NCI-H2081 (cell line): ENCODE measurements around the gene RNF111.
"Not testable (repeated sequence)": the region's sequence is repeated elsewhere in the genome, so short reads cannot be mapped to it uniquely, and the experiment has no call there.

Source experiments
- DNase-seq, 2 experiments: peaks; one replicate each; lab custom pipeline; 2025; lab: John Stamatoyannopoulos, UW

Gene RNF111

DNA sequence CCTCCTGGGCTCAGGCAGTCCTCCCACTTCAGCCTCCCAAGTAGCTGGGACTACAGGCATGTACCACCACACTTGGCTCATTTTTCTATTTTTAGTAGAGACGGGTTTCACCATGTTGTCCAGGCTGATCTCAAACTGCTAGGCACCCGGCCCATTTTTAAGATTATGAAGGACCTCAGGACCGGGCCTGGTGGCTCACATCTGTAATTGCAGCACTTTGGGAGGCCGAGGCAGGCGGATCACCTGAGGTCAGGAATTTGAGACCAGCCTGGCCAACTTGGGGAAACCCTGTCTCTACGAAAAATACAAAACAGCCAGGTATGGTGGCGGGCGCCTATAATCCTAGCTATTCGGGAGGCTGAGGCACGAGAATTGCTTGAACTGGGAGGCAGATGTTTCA lies 12.8 kb downstream of the RNF111 start:
- not testable (repeated sequence) for DNase-seq

DNA sequence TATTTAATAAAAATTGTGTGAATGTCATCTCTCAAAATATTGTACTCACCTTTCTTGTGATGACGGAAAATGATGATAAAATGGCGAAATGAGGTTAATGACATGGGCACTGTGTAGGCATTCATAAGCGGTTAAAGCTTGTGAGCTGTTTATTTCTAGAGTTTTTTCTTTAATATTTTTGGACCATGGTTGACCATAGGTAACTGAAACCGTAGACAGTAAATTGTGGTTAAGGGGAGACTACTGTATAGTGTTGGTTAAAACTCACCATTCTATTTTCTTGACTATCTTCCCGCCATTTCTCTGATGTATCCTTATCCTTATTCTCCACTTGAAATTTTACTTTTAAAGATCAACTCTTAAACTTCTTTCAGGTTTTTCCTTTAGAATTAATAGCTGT lies 14.5 kb downstream of the RNF111 start:
- no peak for DNase-seq

DNA sequence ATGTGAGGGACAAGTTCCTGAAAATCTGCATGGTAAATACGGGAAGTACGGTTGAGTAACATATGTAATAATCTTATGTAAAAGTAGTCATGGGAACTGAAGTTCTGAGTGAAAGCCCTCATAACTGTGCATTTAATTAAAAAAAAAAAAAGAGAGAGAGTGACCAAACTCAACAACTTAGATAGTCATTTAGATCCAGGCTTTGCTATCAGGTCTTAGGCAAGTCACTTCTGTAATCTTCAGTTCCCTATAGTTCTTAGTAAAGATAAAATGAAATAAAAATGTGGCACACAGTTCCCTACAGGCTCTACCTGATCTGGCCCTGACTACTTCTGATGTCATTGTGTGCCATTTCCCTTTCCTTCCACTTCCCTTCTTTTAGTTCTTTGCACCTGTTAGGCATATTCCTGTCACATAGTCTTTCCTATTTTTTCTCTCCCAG lies 15.0 kb downstream of the RNF111 start:
- DNase-seq: no peak

DNA sequence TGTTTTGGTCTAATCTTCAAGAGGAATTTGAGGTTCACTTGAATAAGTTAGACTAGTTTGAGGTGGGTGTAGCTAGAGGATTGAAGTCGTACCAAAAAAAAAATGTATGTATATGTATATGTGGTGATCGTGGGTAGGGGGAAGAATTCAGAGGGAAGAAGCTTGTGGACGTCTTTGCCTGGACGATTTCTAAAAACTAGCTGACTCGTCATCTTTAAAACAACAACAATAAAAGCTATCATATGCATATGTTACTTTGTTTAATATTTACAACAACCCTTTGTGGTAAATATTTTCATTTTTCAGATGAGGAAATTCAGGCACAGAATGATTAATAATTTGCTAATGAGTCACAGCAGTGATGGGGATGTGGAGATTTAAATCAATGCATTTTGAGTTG lies 18.1 kb downstream of the RNF111 start:
- no peak for DNase-seq

DNA sequence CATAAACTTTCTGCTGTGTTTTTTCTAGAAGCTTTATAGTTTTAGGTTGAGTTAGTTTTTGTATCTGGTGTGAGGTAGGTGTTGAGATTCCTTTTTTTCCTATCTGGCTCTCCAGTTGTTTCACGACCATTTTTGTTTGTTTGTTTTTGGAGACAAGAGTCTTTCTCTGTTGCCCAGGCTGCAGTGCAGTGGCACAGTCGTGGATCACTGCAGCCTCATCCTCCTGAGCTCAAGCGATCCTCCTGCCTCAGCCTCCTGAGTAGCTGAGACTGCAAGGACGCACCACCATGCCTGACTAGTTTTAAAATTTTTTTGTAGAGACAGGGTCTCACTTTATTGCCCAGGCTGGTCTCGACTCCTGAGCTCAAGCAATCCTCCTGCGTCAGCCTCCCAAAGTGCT lies 20.6 kb downstream of the RNF111 start:
- no peak for DNase-seq

DNA sequence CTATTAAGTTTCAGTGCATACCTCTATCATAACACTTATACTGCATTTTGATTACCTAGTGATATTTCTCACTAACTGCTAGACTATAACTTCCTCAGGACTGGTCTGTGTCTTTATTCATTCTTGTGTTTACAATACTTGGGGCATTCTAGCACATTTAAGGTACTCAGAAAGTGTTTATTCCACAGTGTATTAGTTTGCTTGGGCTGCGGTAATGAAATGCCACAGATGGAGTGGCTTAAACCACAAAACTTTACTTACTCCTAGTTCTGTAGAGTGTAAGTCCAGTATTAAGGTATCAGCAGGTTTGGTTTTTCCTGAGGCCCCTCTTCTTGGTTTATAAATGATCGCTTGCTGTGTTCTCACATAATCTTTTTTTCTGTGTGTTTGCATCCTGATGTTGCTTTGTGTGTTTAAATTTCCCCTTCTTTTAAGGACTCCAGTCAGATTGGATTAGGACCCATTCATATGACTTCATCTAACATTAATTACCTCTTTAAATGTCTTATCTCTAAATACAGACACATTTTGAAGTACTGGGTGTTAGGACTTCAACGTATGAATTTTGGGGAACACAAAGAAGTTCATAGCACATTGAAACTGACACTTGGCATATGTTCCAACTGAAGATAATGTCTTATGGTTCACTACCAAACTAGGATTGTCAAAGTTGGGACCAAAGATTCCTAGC lies 23.9 kb downstream of the RNF111 start:
- DNase-seq: no peak

DNA sequence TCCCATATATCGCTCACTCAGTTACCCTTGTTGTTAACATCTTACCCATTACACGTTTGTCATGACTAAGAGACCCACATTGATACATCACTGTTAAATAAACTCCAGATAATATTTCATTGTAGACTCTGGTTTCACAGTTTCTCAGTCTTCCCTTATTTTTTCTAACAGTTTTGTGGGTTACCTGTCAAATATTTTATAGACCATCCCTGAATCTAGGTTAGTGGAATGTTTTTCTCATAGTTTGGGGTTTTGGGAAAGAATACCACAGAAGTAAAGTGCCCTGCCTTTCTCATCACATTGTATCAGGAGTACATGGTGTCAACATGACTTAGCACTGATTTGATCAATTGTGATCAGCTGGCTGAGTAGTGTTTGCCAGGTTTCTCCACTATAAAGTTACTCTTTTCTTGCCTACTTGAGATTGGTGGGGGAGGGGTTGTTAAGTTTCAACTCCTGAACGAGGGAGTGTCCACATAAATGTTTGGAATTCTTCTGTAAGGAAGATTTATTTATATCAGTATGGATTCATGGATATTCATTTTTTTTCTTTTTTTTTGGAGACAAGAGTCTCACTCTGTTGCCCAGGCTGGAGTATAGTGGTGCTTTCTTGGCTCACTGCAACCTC lies 25.9 kb downstream of the RNF111 start:
- DNase-seq: no peak

DNA sequence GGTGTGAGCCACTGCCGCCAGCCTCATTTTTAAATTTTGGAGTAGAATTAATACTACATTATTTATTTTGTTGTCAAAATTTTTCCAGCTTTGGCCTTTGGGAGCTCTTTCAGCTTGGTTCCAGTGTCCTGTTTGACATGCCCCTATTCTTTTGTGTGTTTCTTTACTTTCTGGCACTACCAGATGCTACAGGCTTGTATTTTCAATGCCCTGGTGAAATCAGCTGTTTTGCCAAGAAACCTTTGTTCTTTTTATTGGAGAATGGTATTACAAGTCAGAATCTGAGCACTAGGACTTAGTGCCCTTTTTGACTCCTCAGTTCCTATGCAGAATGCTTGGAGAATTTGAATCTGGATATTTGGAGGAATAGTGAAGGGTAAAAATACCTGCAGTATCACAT lies 26.6 kb downstream of the RNF111 start:
- no peak for DNase-seq

DNA sequence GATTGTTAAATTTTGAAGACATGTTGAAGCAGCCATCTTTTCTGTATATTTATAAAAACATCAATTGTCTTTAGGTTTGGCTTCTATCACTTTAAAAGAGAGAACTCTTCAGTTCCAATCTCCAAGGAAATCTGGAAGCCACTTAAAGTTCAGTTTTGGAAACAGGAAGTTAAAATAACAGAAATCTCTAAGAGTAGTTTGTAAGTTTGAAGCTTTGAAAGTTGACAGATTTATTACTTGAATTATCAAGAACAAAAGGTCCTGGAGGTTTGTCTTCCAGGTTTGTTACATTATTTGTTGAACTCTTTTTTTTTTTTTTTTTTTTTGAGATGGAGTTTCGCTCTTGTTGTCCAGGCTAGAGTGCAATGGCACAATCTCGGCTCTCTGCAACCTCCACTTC lies 30.0 kb downstream of the RNF111 start:
- DNase-seq: no peak

DNA sequence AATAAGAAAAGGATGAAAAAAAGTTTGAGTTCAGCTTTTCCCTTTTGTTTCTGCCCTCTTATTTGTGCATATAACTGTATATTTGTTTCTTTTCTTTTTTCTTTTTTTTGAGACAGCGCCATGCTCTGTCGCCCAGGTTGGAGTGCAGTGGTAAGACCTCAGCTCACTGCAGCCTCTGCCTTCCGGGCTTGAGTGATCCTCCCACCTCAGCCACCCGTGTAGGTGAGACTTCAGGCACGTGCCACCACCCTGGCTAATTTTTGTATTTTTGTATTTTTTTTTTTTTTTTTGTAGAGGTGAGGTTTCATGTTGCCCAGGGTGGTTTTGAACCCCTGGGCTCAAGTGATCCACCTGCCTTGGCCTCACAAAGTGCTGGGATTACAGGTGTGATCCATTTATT lies 31.4 kb downstream of the RNF111 start:
- DNase-seq: no peak

DNA sequence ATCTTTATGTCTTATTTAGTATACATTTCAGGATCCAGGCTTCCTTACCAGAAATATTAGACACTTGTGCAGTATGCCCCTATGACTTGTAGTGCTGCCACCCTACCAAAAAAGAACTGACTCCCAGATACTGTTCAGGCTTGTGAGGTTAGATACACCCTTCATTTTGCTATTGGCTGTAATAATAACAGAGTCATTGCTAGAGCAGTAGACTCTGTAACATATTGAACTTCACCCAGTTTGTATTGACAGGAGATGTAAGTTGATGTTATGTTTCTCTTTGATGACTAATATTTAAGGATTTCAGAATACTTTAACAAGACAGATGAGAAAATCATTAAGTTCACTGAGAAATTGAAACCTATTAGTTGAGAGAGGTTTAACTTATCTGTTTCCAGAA lies 32.9 kb downstream of the RNF111 start:
- no peak for DNase-seq

DNA sequence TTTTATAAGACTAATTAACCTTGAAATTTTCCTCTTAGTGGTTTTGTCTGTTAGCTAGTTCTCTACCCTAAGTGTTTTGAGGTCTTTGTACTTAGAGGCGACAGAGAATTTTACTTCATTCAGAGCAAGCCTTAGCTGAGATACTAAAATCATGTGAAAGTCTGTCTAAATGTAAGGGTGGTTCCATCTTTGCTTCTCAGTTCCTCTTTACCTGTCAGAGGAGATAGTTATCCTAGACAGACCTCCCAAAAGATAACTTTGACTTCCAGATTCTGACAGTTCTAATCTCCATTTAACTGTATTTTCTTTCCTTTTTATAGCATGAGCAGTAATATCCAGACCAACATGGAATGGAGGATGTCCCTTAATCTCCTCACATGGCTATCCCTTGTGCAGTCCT lies 34.7 kb downstream of the RNF111 start:
- DNase-seq: no peak

DNA sequence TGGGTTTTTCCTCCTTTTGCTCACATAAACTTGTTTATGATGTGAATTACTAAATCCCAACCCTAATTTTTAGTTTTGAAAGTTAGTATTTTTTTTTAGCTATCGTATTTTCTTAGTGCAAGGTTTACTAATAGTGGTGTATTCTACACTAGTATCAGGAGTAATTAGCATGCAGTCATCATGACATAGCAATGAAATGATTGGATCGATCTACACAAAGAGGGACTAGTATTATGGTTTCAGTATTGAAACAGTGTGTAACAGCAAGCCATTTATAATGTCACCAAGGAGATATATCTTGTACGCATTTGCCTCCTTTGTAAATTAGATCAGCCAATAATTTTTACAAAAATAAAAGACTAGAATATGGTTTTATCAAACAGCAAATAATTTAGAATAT lies 38.7 kb downstream of the RNF111 start:
- no peak for DNase-seq

DNA sequence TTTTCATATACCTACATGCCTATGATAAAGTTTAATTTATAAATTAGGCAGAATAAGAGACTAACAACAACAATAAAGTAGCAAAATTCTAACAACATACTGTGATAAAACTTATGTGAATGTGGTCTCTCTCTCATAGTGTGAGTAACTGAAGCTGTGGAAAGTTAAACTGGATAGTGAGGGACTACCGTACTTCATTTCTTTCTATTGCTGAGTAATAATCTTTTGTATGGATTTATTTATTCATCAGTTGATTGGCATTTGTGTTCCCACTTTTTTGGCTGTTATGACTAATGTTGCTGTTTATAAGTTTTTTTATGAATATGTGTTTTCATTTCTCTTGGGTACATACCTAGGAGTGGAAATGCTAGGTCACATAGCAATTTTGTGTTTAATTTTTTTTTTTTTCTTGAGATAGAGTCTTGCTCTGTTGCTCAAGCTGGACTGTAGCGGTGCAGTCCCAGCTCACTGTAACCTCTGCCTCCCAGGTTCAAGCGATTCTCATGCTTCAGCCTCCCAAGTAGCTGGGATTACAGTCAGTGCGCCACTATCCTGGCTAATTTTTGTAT lies 41.0 kb downstream of the RNF111 start:
- DNase-seq: no peak

DNA sequence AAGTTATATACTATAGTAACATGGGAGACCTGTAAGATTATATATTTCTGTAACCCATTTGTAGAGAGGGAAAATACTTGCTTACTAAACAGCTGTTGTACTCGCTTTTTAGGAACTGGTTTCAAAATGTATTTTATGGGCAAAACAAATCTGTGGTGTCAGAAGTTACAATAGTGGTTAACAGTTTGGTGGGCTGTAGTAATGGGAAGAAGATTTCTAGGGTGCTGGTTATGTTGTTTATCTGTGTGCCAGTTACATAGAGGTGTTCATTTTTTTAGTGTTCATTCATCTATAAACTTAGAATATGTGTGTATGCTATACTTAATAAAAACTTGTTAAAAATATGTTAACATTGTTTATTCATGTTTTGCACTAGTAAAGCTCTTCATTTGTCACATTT lies 42.1 kb downstream of the RNF111 start:
- no peak for DNase-seq

DNA sequence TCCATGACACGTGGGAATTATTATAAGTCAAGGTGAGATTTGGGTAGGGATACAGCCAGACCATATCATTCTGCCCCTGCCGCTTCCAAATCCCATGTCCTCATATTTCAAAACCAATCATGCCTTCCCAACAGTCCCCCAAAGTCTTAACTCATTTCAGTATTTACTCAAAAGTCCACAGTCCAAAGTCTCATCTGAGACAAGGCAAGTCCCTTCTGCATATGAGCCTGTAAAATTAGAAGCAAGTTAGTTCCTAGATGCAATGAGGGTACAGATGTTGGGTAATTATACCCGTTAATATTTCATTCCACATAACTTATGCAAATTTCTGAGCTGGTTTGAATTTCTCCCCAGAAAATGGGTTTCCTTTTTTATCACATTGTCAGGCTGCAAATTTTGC lies 47.7 kb downstream of the RNF111 start:
- DNase-seq: no peak

DNA sequence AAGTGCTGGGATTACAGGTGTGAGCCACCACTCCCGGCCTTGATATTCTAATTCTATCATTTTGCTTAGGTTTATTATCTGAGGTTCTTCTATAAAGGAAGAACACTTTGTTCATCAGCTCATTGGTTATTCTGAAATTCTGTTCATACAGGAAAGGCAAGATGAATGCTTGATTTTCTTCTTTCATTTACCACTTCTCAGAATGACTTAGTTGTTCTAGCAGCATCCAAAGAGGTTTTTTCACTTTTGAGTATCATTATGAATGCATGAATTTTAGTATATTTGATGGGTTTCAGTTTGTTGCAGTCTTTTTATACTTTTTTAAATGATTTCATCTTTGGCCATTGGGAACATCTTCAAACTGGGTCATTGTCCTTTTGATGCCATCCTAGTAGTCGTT lies 51.8 kb downstream of the RNF111 start:
- no peak for DNase-seq

DNA sequence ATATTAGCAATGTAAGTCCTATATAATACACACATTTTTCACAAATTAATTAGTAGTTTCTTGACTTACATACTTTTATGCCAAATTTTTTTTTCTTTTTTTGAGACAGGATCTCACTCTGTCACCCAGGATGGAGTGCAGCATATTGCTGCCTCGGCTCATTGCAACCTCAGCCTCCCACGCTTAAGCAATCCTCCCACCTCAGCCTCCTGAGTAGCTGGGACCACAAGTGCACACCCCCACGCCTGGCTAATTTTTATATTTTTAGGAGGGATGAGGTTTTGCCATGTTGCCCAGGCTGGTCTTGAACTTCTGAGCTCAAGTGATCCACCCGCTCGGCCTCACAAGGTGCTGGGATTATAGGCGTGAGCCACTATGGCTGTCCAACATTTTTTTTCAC lies 54.6 kb downstream of the RNF111 start:
- no peak for DNase-seq

DNA sequence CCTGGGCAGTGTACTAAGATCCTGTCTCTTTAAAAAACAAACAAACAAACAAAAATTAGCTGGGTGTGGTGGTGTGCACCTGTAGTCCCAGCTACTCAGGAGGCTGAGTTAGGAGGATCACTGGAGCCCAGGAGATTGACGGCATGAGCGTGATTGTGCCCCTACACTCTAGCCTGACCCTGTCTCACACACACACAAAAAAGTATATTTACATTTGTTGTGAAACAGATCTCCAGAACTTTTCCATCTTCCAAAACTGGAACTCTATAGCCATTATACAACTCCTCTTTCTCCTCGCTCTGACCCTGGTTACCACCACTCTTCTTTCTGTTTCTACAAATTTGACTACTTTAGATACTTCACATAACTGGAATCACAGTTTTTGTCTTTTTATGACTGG lies 61.4 kb downstream of the RNF111 start:
- DNase-seq: no peak

DNA sequence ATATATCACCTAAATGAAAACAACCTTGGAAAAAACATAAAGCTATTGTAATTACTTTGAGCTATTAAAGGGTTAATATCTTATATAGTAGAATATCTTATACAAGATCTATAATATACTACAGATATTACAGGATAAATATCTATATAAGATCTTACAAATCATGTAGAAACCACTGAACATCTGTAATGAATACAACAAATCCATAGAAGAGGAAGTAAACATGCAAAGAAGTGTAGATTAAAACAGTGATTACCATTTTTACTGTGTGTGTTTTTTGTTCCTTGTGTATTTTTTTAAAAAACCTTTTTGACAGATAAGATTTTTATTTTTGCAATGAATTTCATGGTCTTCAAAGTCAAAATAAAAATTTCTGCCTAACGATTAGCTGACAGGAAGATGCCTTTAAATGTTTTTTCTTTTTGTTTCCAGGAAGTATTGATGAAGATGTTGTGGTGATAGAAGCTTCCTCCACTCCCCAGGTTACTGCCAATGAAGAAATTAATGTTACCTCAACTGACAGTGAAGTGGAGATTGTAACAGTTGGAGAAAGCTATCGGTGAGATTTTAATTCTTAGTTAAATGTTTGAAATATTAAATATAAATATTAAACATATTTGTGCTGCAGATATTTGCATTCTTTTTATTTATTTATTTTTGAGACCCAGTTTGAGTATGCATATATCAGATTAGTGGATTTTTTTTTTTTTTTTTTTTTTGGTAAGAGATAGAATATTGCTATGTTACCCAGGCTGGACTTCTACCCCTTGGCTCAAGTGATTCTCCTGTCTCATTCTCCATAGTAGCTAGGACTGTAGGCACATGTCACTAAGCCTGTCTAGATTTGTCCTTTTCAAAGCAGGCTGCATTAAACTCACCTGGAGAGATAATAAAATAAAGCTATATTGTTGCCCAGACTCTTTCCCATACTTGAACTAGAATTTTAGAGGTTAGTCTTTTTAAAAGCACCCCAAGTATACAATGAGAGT lies 64.7 kb downstream of the RNF111 start:
- DNase-seq: no peak

DNA sequence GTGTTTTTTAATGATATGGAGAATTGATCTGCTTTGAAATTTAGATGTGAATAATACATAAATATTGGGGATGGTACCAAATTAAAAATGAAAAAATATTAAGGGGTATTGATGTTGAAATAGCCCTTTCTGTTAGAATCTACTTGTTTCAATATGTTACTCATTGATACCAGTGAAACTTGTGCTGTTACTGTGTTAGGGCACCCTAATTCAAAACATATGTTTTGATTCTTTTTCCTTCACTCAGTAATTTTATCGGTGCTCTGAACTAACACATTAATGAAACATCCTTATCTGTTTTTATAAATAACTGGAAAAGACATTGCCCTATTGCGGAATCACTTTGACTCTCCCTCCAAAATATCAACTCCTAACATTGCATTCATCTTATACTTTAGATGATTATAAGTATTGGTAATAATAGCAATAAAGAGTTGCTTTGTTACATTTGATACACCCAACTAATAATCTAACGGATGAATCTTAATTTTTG lies 65.5 kb downstream of the RNF111 start:
- DNase-seq: no peak

DNA sequence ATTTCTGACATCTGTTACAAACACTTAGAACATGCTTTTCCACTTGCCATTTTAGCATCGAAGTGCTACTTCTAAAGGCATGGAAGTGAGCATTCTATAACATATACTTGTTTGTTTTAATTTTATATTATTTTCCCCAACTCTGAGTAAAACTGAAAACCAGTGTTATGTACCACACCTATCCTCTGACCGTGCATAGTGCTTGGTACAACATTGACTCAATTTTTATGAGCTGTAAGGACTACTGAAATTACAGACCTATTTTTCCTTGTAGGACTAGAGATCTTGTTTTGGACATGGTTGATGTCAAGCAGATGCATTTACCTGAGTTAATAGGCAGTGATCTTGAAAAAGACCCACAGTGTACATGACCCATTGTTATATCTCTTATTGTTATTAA lies 66.0 kb downstream of the RNF111 start:
- DNase-seq: no peak
